Measurements from ENCODE around the gene ATL2.

The ATL2 gene

GRCh38 chr2:38248255-38248654 lies 128.8 kb downstream of the ATL2 start:
- TF ChIP-seq, protein P1, sequence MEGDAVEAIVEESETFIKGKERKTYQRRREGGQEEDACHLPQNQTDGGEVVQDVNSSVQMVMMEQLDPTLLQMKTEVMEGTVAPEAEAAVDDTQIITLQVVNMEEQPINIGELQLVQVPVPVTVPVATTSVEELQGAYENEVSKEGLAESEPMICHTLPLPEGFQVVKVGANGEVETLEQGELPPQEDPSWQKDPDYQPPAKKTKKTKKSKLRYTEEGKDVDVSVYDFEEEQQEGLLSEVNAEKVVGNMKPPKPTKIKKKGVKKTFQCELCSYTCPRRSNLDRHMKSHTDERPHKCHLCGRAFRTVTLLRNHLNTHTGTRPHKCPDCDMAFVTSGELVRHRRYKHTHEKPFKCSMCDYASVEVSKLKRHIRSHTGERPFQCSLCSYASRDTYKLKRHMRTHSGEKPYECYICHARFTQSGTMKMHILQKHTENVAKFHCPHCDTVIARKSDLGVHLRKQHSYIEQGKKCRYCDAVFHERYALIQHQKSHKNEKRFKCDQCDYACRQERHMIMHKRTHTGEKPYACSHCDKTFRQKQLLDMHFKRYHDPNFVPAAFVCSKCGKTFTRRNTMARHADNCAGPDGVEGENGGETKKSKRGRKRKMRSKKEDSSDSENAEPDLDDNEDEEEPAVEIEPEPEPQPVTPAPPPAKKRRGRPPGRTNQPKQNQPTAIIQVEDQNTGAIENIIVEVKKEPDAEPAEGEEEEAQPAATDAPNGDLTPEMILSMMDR (conservative IDR thresholded peaks at IDR 0.05; ENCODE audit: low read depth, low read length) = no peak
- peak; percentile 28 for DNase-seq (ENCODE audit: low read depth)
- H3K4me3 ChIP-seq (ENCODE audit: low read depth, low read length) = no peak overlapping the region

- no peak overlapping the region for H3K4me3 ChIP-seq (ENCODE audit: low read depth, low read length)
- TF ChIP-seq, protein P1 (conservative IDR thresholded peaks at IDR 0.05; ENCODE audit: low read depth, low read length) = no peak
- no peak for DNase-seq (ENCODE audit: low read depth)
Measured at GRCh38 chr2:38246105-38246504, 131.0 kb downstream of the ATL2 start.

- DNase-seq (ENCODE audit: low read depth) = no peak
- TF ChIP-seq, protein P1 (conservative IDR thresholded peaks at IDR 0.05; ENCODE audit: low read depth, low read length) = no peak
- no peak overlapping the region for H3K4me3 ChIP-seq (ENCODE audit: low read depth, low read length)
Measured at GRCh38 chr2:38245114-38245641, 131.9 kb downstream of the ATL2 start.

DNA sequence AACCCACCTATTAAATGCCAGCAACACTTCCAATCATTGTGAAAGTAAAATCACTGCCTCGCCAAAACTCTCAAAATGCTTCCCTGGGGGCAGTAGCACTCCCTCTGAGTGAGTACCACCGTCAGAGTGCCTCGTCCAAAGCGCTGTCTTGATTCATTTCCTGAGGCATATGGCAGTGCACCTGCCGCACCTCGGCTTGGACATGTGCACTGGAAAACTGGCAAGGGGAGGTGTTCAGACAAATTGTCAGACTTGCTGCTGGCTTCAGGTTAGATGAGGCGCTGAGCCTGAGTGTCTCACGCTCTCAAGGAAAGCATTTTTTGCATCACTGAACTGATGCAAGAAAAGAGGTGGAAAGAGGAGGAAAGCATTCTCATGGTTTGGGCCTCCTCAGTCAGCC lies 132.8 kb downstream of the ATL2 start:
- TF ChIP-seq, protein P1 (conservative IDR thresholded peaks at IDR 0.05; ENCODE audit: low read depth, low read length) = no peak
- DNase-seq (ENCODE audit: low read depth) = no peak
- H3K4me3 ChIP-seq (ENCODE audit: low read depth, low read length) = no peak overlapping the region

All from choroid plexus epithelial cell (primary cell).